B cell (primary cell): ENCODE results near the gene HDLBP. TPM values are rescaled to one million over a fixed set of nuclear protein-coding genes. Genes with fewer than 3 reads are reported as not detected.

Experiments
- ATAC-seq: fragments of 200-7000 bp; cut with Tn5 transposase; one replicate; pipeline ENCODE4 v1.10.0; 2021; ENCODE audit warnings: low read depth, mild to moderate bottlenecking, moderate number of reproducible peaks, moderate library complexity
- CTCF ChIA-PET: fragments of 350-600 bp; sonication (Branson Sonifier 250); formaldehyde crosslinking; loops from one replicate; lab custom pipeline; 2021; ENCODE audit warnings: antibody characterized with exemption, inconsistent platforms; lab: Charles Lee
- POLR2A ChIA-PET: fragments of 350-600 bp; sonication (Branson Sonifier 250); formaldehyde crosslinking; loops from one replicate; lab custom pipeline; 2021; ENCODE audit warnings: antibody characterized with exemption; lab: Charles Lee
- DNase-seq: peaks from one replicate; pipeline ENCODE4 v3.0.0; 2013
- H2AFZ ChIP-seq: 2 replicates; pipeline ENCODE4 v1.6.1; 2012; ENCODE audit warnings: mild to moderate bottlenecking, low read depth, low read length; ENCODE audit not compliant: insufficient read depth, poor library complexity, severe bottlenecking
- H3K27ac ChIP-seq, 2 donors: 1 replicate in 1 of 2; 2 replicates in 1 of 2; pipeline ENCODE4 v1.5.1; 2012 to 2013; ENCODE audit warnings: low read length in 2 of 2, mild to moderate bottlenecking in 2 of 2, moderate library complexity in 1 of 2
- H3K27me3 ChIP-seq, 4 experiments: fragments of 200-600 bp in 1 of 4; sonication (generic) in 1 of 4; replicated peaks in 1 of 4; 1 replicate in 2 of 4; 2 replicates in 2 of 4; pipeline versions ENCODE4 v1.6.1 to v1.7.0; 2013 to 2016; ENCODE audit warnings: low read length in 3 of 4, mild to moderate bottlenecking in 2 of 4, mixed read lengths in 1 of 4, moderate library complexity in 1 of 4; ENCODE audit not compliant: insufficient read depth in 4 of 4, control insufficient read depth in 3 of 4; ENCODE audit errors: control extremely low read depth in 1 of 4
- H3K36me3 ChIP-seq, 2 experiments: replicated peaks in 1 of 2; 1 replicate in 1 of 2; 2 replicates in 1 of 2; pipeline versions ENCODE4 v1.6.1 to v1.7.1; 2013; ENCODE audit warnings: low read length in 1 of 2; ENCODE audit not compliant: insufficient read depth in 2 of 2, control insufficient read depth in 1 of 2; ENCODE audit errors: control extremely low read depth in 1 of 2, extremely low read depth in 1 of 2
- H3K4me1 ChIP-seq, 2 donors: fragments of 200-600 bp in 1 of 2; sonication (generic) in 1 of 2; 1 replicate in 1 of 2; 2 replicates in 1 of 2; pipeline versions ENCODE4 v1.5.1 to v1.6.1; 2013 to 2017; ENCODE audit warnings: low read length in 2 of 2; ENCODE audit not compliant: control insufficient read depth in 2 of 2, insufficient read depth in 2 of 2
- H3K4me2 ChIP-seq: replicated peaks from 2 replicates; pipeline ENCODE3; 2012; ENCODE audit warnings: mild to moderate bottlenecking, low read depth, low read length; ENCODE audit not compliant: poor library complexity, severe bottlenecking
- H3K4me3 ChIP-seq, 5 experiments: fragments of 200-600 bp in 1 of 5; sonication (generic) in 1 of 5; 1 replicate in 3 of 5; 2 replicates in 2 of 5; pipeline versions ENCODE4 v1.5.1 to v1.7.0; 2011 to 2016; ENCODE audit warnings: low read length in 4 of 5, mild to moderate bottlenecking in 4 of 5, low read depth in 2 of 5, control low read depth in 1 of 5, moderate library complexity in 1 of 5; ENCODE audit not compliant: insufficient read depth in 1 of 5; ENCODE audit errors: control extremely low read depth in 1 of 5, extremely low read depth in 1 of 5
- H3K79me2 ChIP-seq: fragments of 200-600 bp; sonication (generic); one replicate; pipeline ENCODE4 v1.6.0; 2016; ENCODE audit warnings: low read length; ENCODE audit not compliant: control insufficient read depth, insufficient read depth
- H3K9ac ChIP-seq: fragments of 200-600 bp; sonication (generic); 2 replicates; pipeline ENCODE4 v1.6.1; 2017; ENCODE audit warnings: mild to moderate bottlenecking, low read length, moderate library complexity
- H3K9me3 ChIP-seq, 3 donors: one replicate each; pipeline versions ENCODE4 v1.6.1 to v1.7.1; 2013; ENCODE audit warnings: low read length in 2 of 3; ENCODE audit not compliant: control insufficient read depth in 2 of 3, insufficient read depth in 1 of 3; ENCODE audit errors: control extremely low read depth in 1 of 3
- H4K20me1 ChIP-seq: 2 replicates; pipeline ENCODE4 v1.6.0; 2012; ENCODE audit warnings: mild to moderate bottlenecking, low read length; ENCODE audit not compliant: insufficient read depth, control insufficient read depth, poor library complexity, severe bottlenecking
- H3K27ac Mint-ChIP-seq: one replicate; pipeline ENCODE4 v1.8.0; 2021; ENCODE audit warnings: mixed read lengths
- H3K27me3 Mint-ChIP-seq: one replicate; pipeline ENCODE4 v1.8.0; 2021; ENCODE audit warnings: mixed read lengths
- H3K4me1 Mint-ChIP-seq: one replicate; pipeline ENCODE4 v1.8.0; 2021; ENCODE audit warnings: mixed read lengths
- H3K4me3 Mint-ChIP-seq: one replicate; pipeline ENCODE4 v1.8.0; 2021; ENCODE audit warnings: mixed read lengths
- H3K9me3 Mint-ChIP-seq: one replicate; pipeline ENCODE4 v1.8.0; 2022; ENCODE audit warnings: mixed read lengths; ENCODE audit not compliant: insufficient read depth
- EZH2 ChIP-seq: IDR thresholded peaks from 2 replicates; pipeline ENCODE4 v1.6.1; 2012; ENCODE audit warnings: borderline replicate concordance, low read depth, mild to moderate bottlenecking, moderate library complexity, low read length; ENCODE audit not compliant: insufficient read depth, poor library complexity, severe bottlenecking
- WGBS: methylation state at CpG from one replicate; pipeline ENCODE4 v1.1.5; 2013; ENCODE audit warnings: missing lambda C conversion rate; ENCODE audit not compliant: insufficient coverage; 5-methylcytosine and 5-hydroxymethylcytosine counted together
- intact Hi-C: fragments of 100-400 bp; cut with micrococcal nuclease; formaldehyde crosslinking; loops from one replicate; pipeline ENCODE4 v1.10.0; 2022
- polyA plus RNA-seq: library from polyadenylated mRNA; depleted of rRNA; stranded (reverse); fragments of >200 nt; gene quantifications from 2 replicates; pipeline ENCODE4 v1.2.3, GENCODE V29; 2012
- total RNA-seq, 2 donors: library from RNA; stranded (reverse); fragments of 120-200 nt in 1 of 2; gene quantifications; 1 replicate in 1 of 2; 2 replicates in 1 of 2; pipeline versions ENCODE4 v1.2.3 to v1.2.4, GENCODE V29; 2013 to 2022
- TF ChIP-seq, protein P1 (sequence below): fragments of 200-600 bp; IDR thresholded peaks from one replicate; pipeline ENCODE4 v1.8.0; 2022; ENCODE audit warnings: antibody characterized with exemption, mild to moderate bottlenecking

The HDLBP gene
- total and polyA plus RNA-seq, 2 donors (not counting 1 experiment from before 2014, with no cell fraction given), result 55.1 to 127 TPM

DNA sequence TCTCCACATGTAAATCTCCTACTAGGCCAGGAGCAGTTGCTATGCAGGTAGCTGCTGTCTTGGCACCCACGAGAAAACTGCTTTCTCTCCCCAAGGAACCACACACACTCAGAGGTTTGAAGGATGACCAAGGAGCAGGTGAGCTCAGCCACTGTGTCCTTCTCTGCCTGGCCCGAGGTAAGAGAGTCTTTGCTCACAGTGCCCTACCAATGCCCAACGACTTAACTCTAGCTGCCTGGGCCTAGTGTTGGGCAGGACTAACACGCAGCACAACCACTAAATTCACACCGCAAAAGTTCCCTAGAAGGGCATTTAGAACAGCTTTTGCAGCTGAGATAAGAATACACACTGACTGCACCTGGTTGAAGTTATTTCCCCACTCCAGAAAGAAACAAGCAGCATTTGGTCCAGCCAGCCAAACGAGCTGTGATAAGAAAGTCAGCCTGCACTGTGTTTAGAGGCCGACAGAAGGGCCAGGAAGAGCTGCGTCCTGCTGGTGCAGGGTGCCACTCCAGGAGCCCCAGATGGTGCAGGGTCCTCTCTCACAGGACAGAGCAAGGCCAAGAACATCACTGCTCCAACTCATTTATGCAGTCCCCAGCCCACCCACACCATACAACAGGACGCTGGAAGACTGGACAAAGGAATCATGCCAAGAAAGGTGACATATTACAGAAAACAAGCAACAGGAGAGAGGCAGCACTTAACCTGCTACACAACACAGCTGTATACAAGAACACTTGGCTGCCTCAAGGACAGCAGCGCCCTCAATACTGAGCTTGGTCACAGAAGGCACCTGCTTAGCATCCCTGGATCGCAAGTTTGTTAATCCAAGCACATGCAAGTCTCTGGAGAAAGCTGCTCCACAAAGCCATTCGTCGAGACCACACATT lies 12.5 kb downstream of the HDLBP start:
- DNase-seq (no peak), ATAC-seq (no peak)
- Histone ChIP-seq H3K36me3 (no peaks in the 10 kb centered on the region), H3K9ac (no peak overlapping the region), H3K4me1 (peaks cover 17 to 19% of the 10 kb centered on the region in 2 donors), H2AFZ (no peak overlapping the region), H4K20me1 (peaks cover 54% of the 10 kb centered on the region), H3K27ac (no peak overlapping the region), H3K4me2 (no peak overlapping the region), H3K9me3 (peaks cover 0 to 3% (median 0%) of the 10 kb centered on the region in 3 donors), H3K27me3 (no peaks in the 10 kb centered on the region), H3K79me2 (peaks cover 87% of the 10 kb centered on the region), H3K4me3 (no peak overlapping the region)
- CTCF ChIA-PET, result interaction anchor here (1.1 to 1.6 kb wide), 2 partner anchors 12 to 44 kb away, joined by 3 to 4 read pairs; partner anchors contain the start of genes HDLBP and SEPTIN2
- no peak overlapping the region for H3K4me3 Mint-ChIP-seq
- TF ChIP-seq EZH2, result no peak
- TF ChIP-seq, protein P1, sequence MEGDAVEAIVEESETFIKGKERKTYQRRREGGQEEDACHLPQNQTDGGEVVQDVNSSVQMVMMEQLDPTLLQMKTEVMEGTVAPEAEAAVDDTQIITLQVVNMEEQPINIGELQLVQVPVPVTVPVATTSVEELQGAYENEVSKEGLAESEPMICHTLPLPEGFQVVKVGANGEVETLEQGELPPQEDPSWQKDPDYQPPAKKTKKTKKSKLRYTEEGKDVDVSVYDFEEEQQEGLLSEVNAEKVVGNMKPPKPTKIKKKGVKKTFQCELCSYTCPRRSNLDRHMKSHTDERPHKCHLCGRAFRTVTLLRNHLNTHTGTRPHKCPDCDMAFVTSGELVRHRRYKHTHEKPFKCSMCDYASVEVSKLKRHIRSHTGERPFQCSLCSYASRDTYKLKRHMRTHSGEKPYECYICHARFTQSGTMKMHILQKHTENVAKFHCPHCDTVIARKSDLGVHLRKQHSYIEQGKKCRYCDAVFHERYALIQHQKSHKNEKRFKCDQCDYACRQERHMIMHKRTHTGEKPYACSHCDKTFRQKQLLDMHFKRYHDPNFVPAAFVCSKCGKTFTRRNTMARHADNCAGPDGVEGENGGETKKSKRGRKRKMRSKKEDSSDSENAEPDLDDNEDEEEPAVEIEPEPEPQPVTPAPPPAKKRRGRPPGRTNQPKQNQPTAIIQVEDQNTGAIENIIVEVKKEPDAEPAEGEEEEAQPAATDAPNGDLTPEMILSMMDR, result no peak
- POLR2A ChIA-PET, result interaction anchor here (1.1 to 1.9 kb wide), 2 partner anchors 11 to 14 kb away, joined by 3 to 6 read pairs; no protein-coding TSS in a partner anchor
- H3K9me3 Mint-ChIP-seq, result no peaks in the 10 kb centered on the region
- intact Hi-C loops, result no loop called here
- peaks cover 53% of the 10 kb centered on the region for H3K4me1 Mint-ChIP-seq
- peak overlapping the region; percentile 50 for H3K27ac Mint-ChIP-seq
- H3K27me3 Mint-ChIP-seq, result no peaks in the 10 kb centered on the region
- WGBS, result 88% methylated on average over 12 of the region's 13 CpGs

DNA sequence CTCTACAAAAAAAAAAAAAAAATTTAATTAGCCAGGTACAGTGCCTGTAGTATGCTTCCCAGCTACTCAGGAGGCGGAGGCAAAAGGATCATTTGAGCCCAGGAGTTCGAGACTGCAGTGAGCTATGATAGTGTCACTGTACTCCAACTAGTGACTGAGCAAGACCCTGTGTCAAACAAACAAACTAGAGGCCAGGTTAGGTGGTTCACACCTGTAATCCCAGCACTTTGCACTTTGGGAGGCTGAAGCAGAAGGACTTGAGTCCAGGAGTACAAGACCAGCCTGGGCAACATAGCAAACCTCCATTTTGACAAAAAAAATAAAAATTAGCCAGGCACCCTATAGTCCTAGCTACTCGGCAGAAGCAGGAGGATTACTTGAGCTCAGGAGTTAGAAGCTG lies 13.4 kb downstream of the HDLBP start:
- TF ChIP-seq, protein P1, result no peak
- no peak for TF ChIP-seq EZH2
- DNase-seq, result no peak
- 100% methylated on average over 3 of the region's 3 CpGs for WGBS
- ATAC-seq, result no peak
- Histone ChIP-seq H3K27me3 (no peaks in the 10 kb centered on the region), H3K4me2 (no peak overlapping the region), H3K36me3 (no peaks in the 10 kb centered on the region), H3K79me2 (peaks cover 94% of the 10 kb centered on the region), H3K4me1 (peaks cover 17 to 19% of the 10 kb centered on the region in 2 donors), H3K4me3 (no peak overlapping the region), H3K27ac (no peak overlapping the region), H4K20me1 (peaks cover 59% of the 10 kb centered on the region), H3K9ac (no peak overlapping the region), H3K9me3 (peaks cover 0 to 3% (median 0%) of the 10 kb centered on the region in 3 donors), H2AFZ (no peak overlapping the region)
- Mint-ChIP-seq H3K4me1 (peaks cover 51% of the 10 kb centered on the region), H3K9me3 (no peaks in the 10 kb centered on the region), H3K27ac (no peak overlapping the region), H3K4me3 (no peak overlapping the region), H3K27me3 (no peaks in the 10 kb centered on the region)
- intact Hi-C loops, result no loop called here
- CTCF ChIA-PET, result interaction anchor here (1.0 to 1.6 kb wide), 3 partner anchors 12 to 45 kb away, joined by 3 to 4 read pairs (median 4); no protein-coding TSS in a partner anchor
- POLR2A ChIA-PET, result interaction anchor here (1.9 kb wide), 1 partner anchor 15 kb away, joined by 6 read pairs; no protein-coding TSS in a partner anchor
